ENCODE results near the gene TNFRSF14.
A peak's percentile ranks its signal among the peaks of the same experiment; 100 is the strongest.
"Not testable (repeated sequence)": the region's sequence is repeated elsewhere in the genome, so short reads cannot be mapped to it uniquely, and the experiment has no call there.

TNFRSF14 gene

GRCh38 chr1:2567083-2567679 lies 11.0 kb downstream of the TNFRSF14 start:
- Histone ChIP-seq H3K9me3 (ENCODE audit: control insufficient read depth, low read length) (no peaks in the 10 kb centered on the region), H3K36me3 (ENCODE audit: control insufficient read depth, insufficient read depth, low read length) (peaks cover 18% of the 10 kb centered on the region), H3K4me3 (ENCODE audit: insufficient read depth, low read depth, low read length, poor library complexity, severe bottlenecking) (no peak overlapping the region), H3K4me1 (ENCODE audit: control insufficient read depth, insufficient read depth, low read length, poor library complexity, severe bottlenecking) (no peaks in the 10 kb centered on the region), H3K27ac (ENCODE audit: insufficient read depth, low read length, poor library complexity, severe bottlenecking) (no peak overlapping the region), H3K27me3 (replicated peaks; ENCODE audit: control insufficient read depth, insufficient read depth, low read length, poor library complexity, severe bottlenecking) (no peaks in the 10 kb centered on the region)
- no peak for DNase-seq

GRCh38 chr1:2568187-2568816 lies 12.1 kb downstream of the TNFRSF14 start:
- not testable (repeated sequence) for DNase-seq; H3K36me3 ChIP-seq (ENCODE audit: control insufficient read depth, insufficient read depth, low read length); H3K27ac ChIP-seq (ENCODE audit: insufficient read depth, low read length, poor library complexity, severe bottlenecking); H3K9me3 ChIP-seq (ENCODE audit: control insufficient read depth, low read length); H3K4me3 ChIP-seq (ENCODE audit: insufficient read depth, low read depth, low read length, poor library complexity, severe bottlenecking); H3K27me3 ChIP-seq (replicated peaks; ENCODE audit: control insufficient read depth, insufficient read depth, low read length, poor library complexity, severe bottlenecking); H3K4me1 ChIP-seq (ENCODE audit: control insufficient read depth, insufficient read depth, low read length, poor library complexity, severe bottlenecking)

GRCh38 chr1:2569060-2569459 lies 12.9 kb downstream of the TNFRSF14 start:
- H3K4me3 ChIP-seq (ENCODE audit: insufficient read depth, low read depth, low read length, poor library complexity, severe bottlenecking): no peak overlapping the region
- no peaks in the 10 kb centered on the region for H3K4me1 ChIP-seq (ENCODE audit: control insufficient read depth, insufficient read depth, low read length, poor library complexity, severe bottlenecking)
- no peak overlapping the region for H3K27ac ChIP-seq (ENCODE audit: insufficient read depth, low read length, poor library complexity, severe bottlenecking)
- no peak for DNase-seq
- peaks cover under 1% of the 10 kb centered on the region for H3K36me3 ChIP-seq (ENCODE audit: control insufficient read depth, insufficient read depth, low read length)
- no peaks in the 10 kb centered on the region for H3K9me3 ChIP-seq (ENCODE audit: control insufficient read depth, low read length)
- no peaks in the 10 kb centered on the region for H3K27me3 ChIP-seq (replicated peaks; ENCODE audit: control insufficient read depth, insufficient read depth, low read length, poor library complexity, severe bottlenecking)

GRCh38 chr1:2569703-2570102 lies 13.5 kb downstream of the TNFRSF14 start:
- not testable (repeated sequence) for H3K27ac ChIP-seq (ENCODE audit: insufficient read depth, low read length, poor library complexity, severe bottlenecking); H3K9me3 ChIP-seq (ENCODE audit: control insufficient read depth, low read length); H3K27me3 ChIP-seq (replicated peaks; ENCODE audit: control insufficient read depth, insufficient read depth, low read length, poor library complexity, severe bottlenecking); H3K4me1 ChIP-seq (ENCODE audit: control insufficient read depth, insufficient read depth, low read length, poor library complexity, severe bottlenecking); H3K36me3 ChIP-seq (ENCODE audit: control insufficient read depth, insufficient read depth, low read length); DNase-seq; H3K4me3 ChIP-seq (ENCODE audit: insufficient read depth, low read depth, low read length, poor library complexity, severe bottlenecking)

GRCh38 chr1:2570332-2570731 lies 14.2 kb downstream of the TNFRSF14 start:
- no peak overlapping the region for H3K27ac ChIP-seq (ENCODE audit: insufficient read depth, low read length, poor library complexity, severe bottlenecking)
- H3K4me3 ChIP-seq (ENCODE audit: insufficient read depth, low read depth, low read length, poor library complexity, severe bottlenecking): no peak overlapping the region
- H3K4me1 ChIP-seq (ENCODE audit: control insufficient read depth, insufficient read depth, low read length, poor library complexity, severe bottlenecking): no peaks in the 10 kb centered on the region
- H3K36me3 ChIP-seq (ENCODE audit: control insufficient read depth, insufficient read depth, low read length): no peaks in the 10 kb centered on the region
- no peaks in the 10 kb centered on the region for H3K27me3 ChIP-seq (replicated peaks; ENCODE audit: control insufficient read depth, insufficient read depth, low read length, poor library complexity, severe bottlenecking)
- no peaks in the 10 kb centered on the region for H3K9me3 ChIP-seq (ENCODE audit: control insufficient read depth, low read length)
- no peak for DNase-seq

GRCh38 chr1:2571348-2571747 lies 15.2 kb downstream of the TNFRSF14 start:
- no peak overlapping the region for H3K4me3 ChIP-seq (ENCODE audit: insufficient read depth, low read depth, low read length, poor library complexity, severe bottlenecking)
- H3K27ac ChIP-seq (ENCODE audit: insufficient read depth, low read length, poor library complexity, severe bottlenecking): no peak overlapping the region
- no peak for DNase-seq
- H3K36me3 ChIP-seq (ENCODE audit: control insufficient read depth, insufficient read depth, low read length): no peaks in the 10 kb centered on the region
- H3K4me1 ChIP-seq (ENCODE audit: control insufficient read depth, insufficient read depth, low read length, poor library complexity, severe bottlenecking): peaks cover under 1% of the 10 kb centered on the region
- H3K27me3 ChIP-seq (replicated peaks; ENCODE audit: control insufficient read depth, insufficient read depth, low read length, poor library complexity, severe bottlenecking): no peaks in the 10 kb centered on the region
- H3K9me3 ChIP-seq (ENCODE audit: control insufficient read depth, low read length): no peaks in the 10 kb centered on the region

- H3K9me3 ChIP-seq (ENCODE audit: control insufficient read depth, low read length): no peaks in the 10 kb centered on the region
- peaks cover 19% of the 10 kb centered on the region for H3K4me1 ChIP-seq (ENCODE audit: control insufficient read depth, insufficient read depth, low read length, poor library complexity, severe bottlenecking)
These were observed 17.2 kb downstream of the TNFRSF14 start for GRCh38 chr1:2573250-2573920.

GRCh38 chr1:2574350-2574749 lies 18.2 kb downstream of the TNFRSF14 start:
- H3K4me3 ChIP-seq (ENCODE audit: insufficient read depth, low read depth, low read length, poor library complexity, severe bottlenecking): no peak overlapping the region
- H3K27me3 ChIP-seq (replicated peaks; ENCODE audit: control insufficient read depth, insufficient read depth, low read length, poor library complexity, severe bottlenecking): no peaks in the 10 kb centered on the region
- no peaks in the 10 kb centered on the region for H3K9me3 ChIP-seq (ENCODE audit: control insufficient read depth, low read length)
- peaks cover 28% of the 10 kb centered on the region for H3K4me1 ChIP-seq (ENCODE audit: control insufficient read depth, insufficient read depth, low read length, poor library complexity, severe bottlenecking)
- H3K36me3 ChIP-seq (ENCODE audit: control insufficient read depth, insufficient read depth, low read length): no peaks in the 10 kb centered on the region
- H3K27ac ChIP-seq (ENCODE audit: insufficient read depth, low read length, poor library complexity, severe bottlenecking): no peak overlapping the region
- no peak for DNase-seq

More at GRCh38 chr1:2573250-2573920, 17.2 kb downstream of the TNFRSF14 start:
- H3K27ac ChIP-seq (ENCODE audit: insufficient read depth, low read length, poor library complexity, severe bottlenecking): no peak overlapping the region
- DNase-seq: no peak
- H3K4me3 ChIP-seq (ENCODE audit: insufficient read depth, low read depth, low read length, poor library complexity, severe bottlenecking): no peak overlapping the region
- H3K36me3 ChIP-seq (ENCODE audit: control insufficient read depth, insufficient read depth, low read length): no peaks in the 10 kb centered on the region
- H3K27me3 ChIP-seq (replicated peaks; ENCODE audit: control insufficient read depth, insufficient read depth, low read length, poor library complexity, severe bottlenecking): no peaks in the 10 kb centered on the region

- no peaks in the 10 kb centered on the region for H3K27me3 ChIP-seq (replicated peaks; ENCODE audit: control insufficient read depth, insufficient read depth, low read length, poor library complexity, severe bottlenecking)
- no peak overlapping the region for H3K4me3 ChIP-seq (ENCODE audit: insufficient read depth, low read depth, low read length, poor library complexity, severe bottlenecking)
- H3K4me1 ChIP-seq (ENCODE audit: control insufficient read depth, insufficient read depth, low read length, poor library complexity, severe bottlenecking): peaks cover 28% of the 10 kb centered on the region
- no peaks in the 10 kb centered on the region for H3K36me3 ChIP-seq (ENCODE audit: control insufficient read depth, insufficient read depth, low read length)
- DNase-seq: no peak
- H3K27ac ChIP-seq (ENCODE audit: insufficient read depth, low read length, poor library complexity, severe bottlenecking): peak overlapping the region; percentile 13
- H3K9me3 ChIP-seq (ENCODE audit: control insufficient read depth, low read length): no peaks in the 10 kb centered on the region
These were observed 19.9 kb downstream of the TNFRSF14 start for GRCh38 chr1:2575801-2576663.
